H1 (cell line): ENCODE data around the gene GABRE.

Experiments
- CHD2 ChIP-seq: IDR thresholded peaks from 2 replicates; pipeline ENCODE4 v1.6.1; 2012; ENCODE audit warnings: low read length, improper control_type of control experiment
- CTCF ChIP-seq, 3 experiments: IDR thresholded peaks; 1 replicate in 2 of 3; 2 replicates in 1 of 3; pipeline versions ENCODE4 v1.5.1 to v1.6.1; 2011; ENCODE audit warnings: low read length in 3 of 3, mild to moderate bottlenecking in 3 of 3, inconsistent platforms in 2 of 3, low read depth in 1 of 3, moderate library complexity in 1 of 3; ENCODE audit not compliant: insufficient read depth in 1 of 3; ENCODE audit errors: control extremely low read depth in 1 of 3
- KDM1A ChIP-seq: fragments of 200-600, 300-600 bp; sonication (generic); IDR thresholded peaks from 2 replicates; pipeline ENCODE4 v1.7.1; 2016; ENCODE audit warnings: mild to moderate bottlenecking, low read length, borderline replicate concordance
- POLR2A ChIP-seq, 2 experiments: IDR thresholded peaks; 1 replicate in 1 of 2; 2 replicates in 1 of 2; pipeline ENCODE4 v1.6.1; 2011; ENCODE audit warnings: low read depth in 2 of 2, low read length in 2 of 2, mild to moderate bottlenecking in 2 of 2; ENCODE audit errors: control extremely low read depth in 1 of 2
- TF ChIP-seq, protein P1 (sequence below): IDR thresholded peaks from 2 replicates; pipeline ENCODE4 v1.6.1; 2012; ENCODE audit warnings: inconsistent platforms

DNA sequence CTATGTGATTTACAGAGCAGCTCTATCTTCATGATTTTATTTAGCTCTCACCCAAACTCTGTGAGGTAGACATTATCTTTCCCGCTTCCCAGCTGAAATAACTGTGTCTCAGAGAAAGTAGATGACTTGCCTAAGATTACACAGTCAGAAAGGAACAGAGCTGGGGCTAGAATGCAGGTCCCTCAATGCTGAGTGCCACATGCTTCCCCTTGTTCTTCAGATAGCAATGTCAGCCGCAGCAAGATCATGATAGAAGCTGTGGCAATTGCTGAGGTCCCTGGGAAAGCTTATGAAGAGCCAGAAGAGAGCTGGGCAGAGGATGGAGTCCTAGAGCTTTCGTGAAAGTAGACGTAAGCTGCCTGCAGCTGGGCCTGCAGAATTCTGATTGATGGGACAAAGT lies 11.1 kb upstream of the GABRE start:
- TF ChIP-seq, protein P1, sequence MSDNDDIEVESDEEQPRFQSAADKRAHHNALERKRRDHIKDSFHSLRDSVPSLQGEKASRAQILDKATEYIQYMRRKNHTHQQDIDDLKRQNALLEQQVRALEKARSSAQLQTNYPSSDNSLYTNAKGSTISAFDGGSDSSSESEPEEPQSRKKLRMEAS: no peak
- no peak for TF ChIP-seq KDM1A
- no peak for TF ChIP-seq POLR2A (IDR thresholded peaks at IDR 0.05; ENCODE audit: control extremely low read depth in 1 of 2, low read depth in 2 of 2, low read length in 2 of 2)
- TF ChIP-seq CTCF (IDR thresholded peaks at IDR 0.05; ENCODE audit: control extremely low read depth in 1 of 3, insufficient read depth in 1 of 3, low read depth in 1 of 3, low read length in 3 of 3): no peak
- no peak for TF ChIP-seq CHD2
